Measurements from ENCODE around the gene CARM1. TPM values are rescaled to one million over a fixed set of nuclear protein-coding genes. Genes with fewer than 3 reads are reported as not detected.

Gene CARM1
- total RNA-seq, 1 experiment from 2014 or later, result 30.0 TPM

DNA sequence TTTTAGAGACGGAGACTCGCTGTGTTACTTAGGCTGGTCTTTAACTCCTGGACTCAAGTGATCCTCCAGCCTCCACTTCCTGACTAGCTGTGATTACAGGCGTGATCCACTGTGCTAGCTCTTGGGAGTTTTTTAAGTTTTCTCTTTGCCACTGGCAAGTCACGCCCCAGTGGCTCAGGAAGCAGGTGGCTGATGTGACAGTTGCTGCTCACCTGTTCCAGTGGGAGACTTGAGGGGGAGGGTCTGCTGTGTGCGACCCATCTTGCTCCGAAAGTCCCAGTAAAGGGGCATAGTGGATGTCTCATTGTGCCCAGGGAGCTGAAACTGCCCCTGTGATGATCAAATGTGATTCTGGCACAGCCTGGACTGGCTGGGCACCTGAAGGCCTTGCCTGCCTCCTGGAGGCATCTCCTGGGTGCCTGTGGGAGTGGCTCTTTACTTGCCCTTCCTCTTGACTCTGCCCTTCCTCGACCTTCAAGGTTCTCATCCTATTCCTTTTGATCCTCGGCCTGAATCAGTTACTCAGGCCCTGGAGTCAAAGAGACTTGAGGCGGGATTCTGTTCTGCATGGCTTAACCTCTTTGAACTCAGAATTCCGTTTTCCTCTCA is 97.3 kb downstream of the CARM1 start:
- DNase-seq (ENCODE audit: extremely low read depth, low read depth), result no peak

DNA sequence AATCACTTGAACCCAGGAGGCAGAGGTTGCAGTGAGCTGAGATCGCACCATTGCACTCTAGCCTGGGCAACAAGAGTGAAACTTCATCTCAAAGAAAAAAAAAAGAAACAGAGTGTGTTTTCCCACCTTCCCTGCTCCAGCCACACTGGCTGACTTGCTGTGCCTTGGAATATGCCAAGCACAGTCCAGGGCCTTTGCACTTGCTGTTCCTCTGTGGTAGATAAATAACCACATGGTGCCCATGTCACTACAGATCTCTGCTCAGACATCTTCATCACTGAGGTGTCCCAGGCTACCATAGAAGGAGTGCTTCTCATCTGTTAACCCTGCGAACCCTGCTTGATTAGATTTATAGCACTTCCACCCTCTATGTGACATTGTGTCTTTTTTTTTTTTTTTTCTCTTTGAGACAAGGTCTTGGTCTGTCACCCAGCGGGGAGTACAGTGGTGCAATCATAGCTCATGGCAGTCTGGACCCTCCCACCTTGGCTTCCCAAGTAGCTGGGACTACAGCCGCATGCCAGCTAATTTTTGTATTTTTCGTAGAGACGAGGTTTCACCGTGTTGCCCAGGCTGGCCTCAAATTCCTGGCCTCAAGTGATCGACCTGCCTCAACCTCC is 99.9 kb downstream of the CARM1 start:
- DNase-seq (ENCODE audit: extremely low read depth, low read depth), result no peak

Small RNA genes within 50 kb of the gene (small RNA-seq; reads per million reads assigned to genes)
- 0 reads per million in 2 experiments for gene MIR6793

Other genes with a start within 250 kb of the CARM1 start
- 2.6 TPM in 2 replicates for gene SLC44A2, start 246.0 kb upstream of the CARM1 start, total RNA-seq (2014; rRNA removed; shearing (Covaris generic))
- 101 and 112 TPM in 2 replicates for gene ILF3, start 217.2 kb upstream of the CARM1 start, total RNA-seq (2014; rRNA removed; shearing (Covaris generic))
- 30.0 and 31.2 TPM in 2 replicates for gene QTRT1, start 170.1 kb upstream of the CARM1 start, total RNA-seq (2014; rRNA removed; shearing (Covaris generic))
- 33.8 and 38.8 TPM in 2 replicates for gene DNM2, start 153.5 kb upstream of the CARM1 start, total RNA-seq (2014; rRNA removed; shearing (Covaris generic))
- gene TMED1, start 35.3 kb upstream of the CARM1 start, total RNA-seq (2014; rRNA removed; shearing (Covaris generic)), result 14.2 and 17.0 TPM in 2 replicates
- 0.50 TPM in 1 of 2 replicates, not detected in the other for gene C19orf38, start 23.1 kb upstream of the CARM1 start, total RNA-seq (2014; rRNA removed; shearing (Covaris generic))
- 26.6 and 28.5 TPM in 2 replicates for gene YIPF2, start 57.1 kb downstream of the CARM1 start, total RNA-seq (2014; rRNA removed; shearing (Covaris generic))
- gene TIMM29, start 57.3 kb downstream of the CARM1 start, total RNA-seq (2014; rRNA removed; shearing (Covaris generic)), result 16.5 and 16.6 TPM in 2 replicates
- 52.7 and 53.4 TPM in 2 replicates for gene SMARCA4, start 89.5 kb downstream of the CARM1 start, total RNA-seq (2014; rRNA removed; shearing (Covaris generic))
- gene LDLR, start 217.9 kb downstream of the CARM1 start, total RNA-seq (2014; rRNA removed; shearing (Covaris generic)), result 30.4 and 33.7 TPM in 2 replicates

Measured in NCI-H460 (cell line).